GM23338 (cell line): ENCODE measurements around the gene WWOX. TPM values are rescaled to one million over a fixed set of nuclear protein-coding genes. Genes with fewer than 3 reads are reported as not detected.

Experiments
- ATAC-seq: fragments of 200-7000 bp; cut with Tn5 transposase; 3 replicates; pipeline ENCODE4 v1.9.1; 2020
- DNase-seq: peaks from one replicate; pipeline ENCODE4 v3.0.0-alpha.2; 2015; ENCODE audit warnings: low spot score
- H2AFZ ChIP-seq: fragments of 200-600 bp; sonication (generic); 2 replicates; pipeline ENCODE4 v1.8.0; 2016; ENCODE audit warnings: antibody characterized with exemption, mild to moderate bottlenecking, moderate library complexity
- H3F3A ChIP-seq: fragments of 200-600 bp; sonication (generic); replicated peaks from 2 replicates; pipeline ENCODE4 v1.8.0; 2017; ENCODE audit warnings: antibody characterized with exemption, mixed run types, low read depth
- H3K27ac ChIP-seq: fragments of 200-600 bp; sonication (generic); 2 replicates; pipeline ENCODE4 v1.6.1; 2016; ENCODE audit warnings: low read depth
- H3K27me3 ChIP-seq: fragments of 200-600 bp; sonication (generic); 2 replicates; pipeline ENCODE4 v1.8.0; 2016; ENCODE audit warnings: mild to moderate bottlenecking, mixed run types, moderate library complexity; ENCODE audit not compliant: insufficient read depth
- H3K36me3 ChIP-seq: fragments of 200-600 bp; sonication (generic); 2 replicates; pipeline ENCODE4 v1.8.0; 2016; ENCODE audit warnings: mild to moderate bottlenecking; ENCODE audit not compliant: insufficient read depth
- H3K4me1 ChIP-seq: fragments of 200-600 bp; sonication (generic); 2 replicates; pipeline ENCODE4 v1.8.0; 2016; ENCODE audit warnings: mild to moderate bottlenecking, moderate library complexity; ENCODE audit not compliant: insufficient read depth
- H3K4me2 ChIP-seq: fragments of 200-600 bp; sonication (generic); 2 replicates; pipeline ENCODE4 v1.7.1; 2017; ENCODE audit warnings: mixed run types
- H3K4me3 ChIP-seq: fragments of 200-600 bp; sonication (generic); 2 replicates; pipeline ENCODE4 v1.6.1; 2016; ENCODE audit warnings: mixed run types
- H3K79me2 ChIP-seq: fragments of 200-600 bp; sonication (generic); replicated peaks from 2 replicates; pipeline ENCODE4 v1.8.0; 2017; ENCODE audit warnings: mild to moderate bottlenecking; ENCODE audit not compliant: insufficient read depth
- H3K9me2 ChIP-seq: fragments of 200-600 bp; sonication (generic); 2 replicates; pipeline ENCODE4 v1.8.0; 2017; ENCODE audit not compliant: insufficient read depth
- H4K20me1 ChIP-seq: fragments of 200-600 bp; sonication (generic); replicated peaks from 2 replicates; pipeline ENCODE4 v1.8.0; 2017; ENCODE audit warnings: mild to moderate bottlenecking; ENCODE audit not compliant: insufficient read depth
- H3K27ac Mint-ChIP-seq: 2 replicates; pipeline ENCODE4 v1.8.0; 2020; ENCODE audit warnings: inconsistent platforms, mild to moderate bottlenecking, moderate library complexity, mixed read lengths
- H3K27me3 Mint-ChIP-seq: 3 replicates; pipeline ENCODE4 v1.8.0; 2022; ENCODE audit warnings: low read depth, mild to moderate bottlenecking, moderate library complexity, mixed read lengths, inconsistent platforms; ENCODE audit not compliant: insufficient read depth, poor library complexity
- H3K36me3 Mint-ChIP-seq: 3 replicates; pipeline ENCODE4 v1.8.0; 2021; ENCODE audit warnings: low read depth, mild to moderate bottlenecking, inconsistent platforms, moderate library complexity, mixed read lengths
- H3K4me1 Mint-ChIP-seq: 3 replicates; pipeline ENCODE4 v1.8.0; 2020; ENCODE audit warnings: mild to moderate bottlenecking, inconsistent platforms, mixed read lengths
- H3K4me3 Mint-ChIP-seq: 3 replicates; pipeline ENCODE4 v1.8.0; 2021; ENCODE audit warnings: moderate library complexity, mild to moderate bottlenecking, inconsistent platforms, mixed read lengths
- H3K9me3 Mint-ChIP-seq: 3 replicates; pipeline ENCODE4 v1.8.0; 2020; ENCODE audit warnings: moderate library complexity, mild to moderate bottlenecking, inconsistent platforms, mixed read lengths
- CREB1 ChIP-seq: fragments of 250-450 bp; sonication (Bioruptor Pico); IDR thresholded peaks from 2 replicates; pipeline ENCODE4 v1.5.0; 2020; ENCODE audit warnings: low read depth, mild to moderate bottlenecking, moderate library complexity
- CTCF ChIP-seq, 2 experiments: fragments of 200-600 bp in 1 of 2; sonication (generic) in 1 of 2; conservative IDR thresholded peaks; 2 replicates each; pipeline versions ENCODE4 v1.5.1 to v1.6.1; 2016 to 2017; ENCODE audit warnings: antibody characterized with exemption in 2 of 2, low read depth in 2 of 2, mild to moderate bottlenecking in 2 of 2, moderate library complexity in 1 of 2
- ETS1 ChIP-seq: IDR thresholded peaks from 2 replicates; pipeline ENCODE4 v1.6.1; 2016; ENCODE audit warnings: antibody characterized with exemption
- EZH2 ChIP-seq: fragments of 200-600 bp; sonication (generic); IDR thresholded peaks from one replicate; pipeline ENCODE4 v1.8.0; 2017; ENCODE audit warnings: antibody characterized with exemption, mild to moderate bottlenecking, low read depth; ENCODE audit not compliant: unreplicated experiment
- EZH2phosphoT487 ChIP-seq: fragments of 200-600 bp; sonication (generic); IDR thresholded peaks from one replicate; pipeline ENCODE4 v1.8.1; 2018; ENCODE audit warnings: antibody characterized with exemption; ENCODE audit not compliant: unreplicated experiment
- JUNB ChIP-seq: IDR thresholded peaks from one replicate; pipeline ENCODE4 v1.6.1; 2016; ENCODE audit warnings: antibody characterized with exemption; ENCODE audit not compliant: unreplicated experiment
- NANOG ChIP-seq: IDR thresholded peaks from 2 replicates; pipeline ENCODE4 v1.6.1; 2016; ENCODE audit warnings: antibody characterized with exemption, borderline replicate concordance
- POLR2AphosphoS5 ChIP-seq: IDR thresholded peaks from 2 replicates; pipeline ENCODE4 v1.6.1; 2016; ENCODE audit warnings: antibody characterized with exemption, low read depth
- REST ChIP-seq: IDR thresholded peaks from one replicate; pipeline ENCODE4 v1.6.1; 2018; ENCODE audit warnings: antibody characterized with exemption; ENCODE audit not compliant: unreplicated experiment
- STAT1 ChIP-seq: IDR thresholded peaks from one replicate; pipeline ENCODE4 v1.6.1; 2016; ENCODE audit warnings: antibody characterized with exemption; ENCODE audit not compliant: unreplicated experiment
- ZNF114 ChIP-seq: fragments of 250-450 bp; sonication (Bioruptor Pico); IDR thresholded peaks from 2 replicates; pipeline ENCODE4 v1.5.0; 2020; ENCODE audit warnings: mild to moderate bottlenecking, moderate library complexity
- ZNF331 ChIP-seq: fragments of 250-450 bp; sonication (Bioruptor Pico); IDR thresholded peaks from 2 replicates; pipeline ENCODE4 v1.5.0; 2020; ENCODE audit warnings: low read depth, mild to moderate bottlenecking, moderate library complexity
- ZNF462 ChIP-seq: fragments of 250-450 bp; sonication (Bioruptor Pico); IDR thresholded peaks from 2 replicates; pipeline ENCODE4 v1.5.0; 2020; ENCODE audit warnings: mild to moderate bottlenecking, moderate library complexity
- polyA plus RNA-seq: library from polyadenylated mRNA; unstranded; fragments of >200 nt; fragmentation: Nextera tagmentation; extraction: Ambion mirVana; gene quantifications from 2 replicates; pipeline ENCODE4 v1.2.1, GENCODE V29; 2016
- total RNA-seq: library from RNA; depleted of rRNA; stranded (reverse); fragments of >200 nt; shearing (Covaris generic); gene quantifications from 2 replicates; pipeline ENCODE4 v1.2.3, GENCODE V29; 2014

WWOX gene
- total and polyA plus RNA-seq, 2 experiments from 2014 or later: 10.0 to 19.3 TPM

- H3K4me3 Mint-ChIP-seq: no peak overlapping the region
- no peaks in the 10 kb centered on the region for H3K36me3 Mint-ChIP-seq
- Histone ChIP-seq H2AFZ (no peak overlapping the region), H3K4me1 (no peaks in the 10 kb centered on the region), H3K4me2 (no peak overlapping the region), H3F3A (no peaks in the 10 kb centered on the region), H3K9me2 (no peaks in the 10 kb centered on the region), H3K4me3 (no peak overlapping the region), H4K20me1 (no peaks in the 10 kb centered on the region), H3K27ac (no peak overlapping the region), H3K36me3 (no peaks in the 10 kb centered on the region), H3K79me2 (no peaks in the 10 kb centered on the region), H3K27me3 (no peaks in the 10 kb centered on the region)
- no peak overlapping the region for H3K27ac Mint-ChIP-seq
- ATAC-seq (no peak), DNase-seq (peak; percentile 8)
- H3K27me3 Mint-ChIP-seq: peaks cover 10% of the 10 kb centered on the region
- H3K9me3 Mint-ChIP-seq: no peaks in the 10 kb centered on the region; the same call in 2 of the 3 replicates
- peaks cover 7% of the 10 kb centered on the region for H3K4me1 Mint-ChIP-seq
- TF ChIP-seq NANOG (no peak), POLR2AphosphoS5 (no peak), ZNF462 (CRISPR knock-in tag) (no peak), JUNB (no peak), CREB1 (CRISPR knock-in tag) (no peak), CTCF (conservative IDR thresholded peaks at IDR 0.05; ENCODE audit: low read depth in 2 of 2) (no peak), REST (no peak), EZH2phosphoT487 (no peak), ZNF331 (CRISPR knock-in tag) (no peak), STAT1 (no peak), EZH2 (no peak), ETS1 (no peak), ZNF114 (CRISPR knock-in tag) (no peak)
These were observed 1024.7 kb downstream of the WWOX start for GRCh38 chr16:79124016-79124756.
